Smooth muscle cell (in vitro differentiated cells): ENCODE results near the gene TSC22D1. TPM values are rescaled to one million over a fixed set of nuclear protein-coding genes. Genes with fewer than 3 reads are reported as not detected.
A peak's percentile ranks its signal among the peaks of the same experiment; 100 is the strongest.

Source experiments
- DNase-seq: peaks from one replicate; lab custom pipeline; 2025; ENCODE audit not compliant: unreplicated experiment; lab: John Stamatoyannopoulos, UW
- H2AFZ ChIP-seq: fragments of 200-600 bp; sonication (generic); 2 replicates; pipeline ENCODE4 v1.6.0; 2016; ENCODE audit warnings: antibody characterized with exemption, low read depth, mild to moderate bottlenecking
- H3F3A ChIP-seq: fragments of 200-600 bp; sonication (generic); 2 replicates; pipeline ENCODE4 v1.6.0; 2017; ENCODE audit warnings: antibody characterized with exemption, low read depth
- H3K27ac ChIP-seq: fragments of 200-600 bp; sonication (generic); 2 replicates; pipeline ENCODE4 v1.5.1; 2016; ENCODE audit warnings: low read depth, mild to moderate bottlenecking
- H3K27me3 ChIP-seq: fragments of 200-600 bp; sonication (generic); 2 replicates; pipeline ENCODE4 v1.6.1; 2016; ENCODE audit warnings: low read depth, mild to moderate bottlenecking
- H3K36me3 ChIP-seq: fragments of 200-600 bp; sonication (generic); 2 replicates; pipeline ENCODE4 v1.5.1; 2016; ENCODE audit warnings: low read depth
- H3K4me1 ChIP-seq: fragments of 200-600 bp; sonication (generic); 2 replicates; pipeline ENCODE4 v1.5.1; 2016; ENCODE audit warnings: low read depth
- H3K4me2 ChIP-seq: fragments of 200-600 bp; sonication (generic); 2 replicates; pipeline ENCODE4 v1.6.0; 2016; ENCODE audit warnings: mild to moderate bottlenecking
- H3K4me3 ChIP-seq: fragments of 200-600 bp; sonication (generic); 2 replicates; pipeline ENCODE4 v1.5.1; 2016; ENCODE audit warnings: mild to moderate bottlenecking
- H3K79me2 ChIP-seq: fragments of 200-600 bp; sonication (generic); 2 replicates; pipeline ENCODE4 v1.6.0; 2016; ENCODE audit warnings: low read depth, mild to moderate bottlenecking
- H3K9ac ChIP-seq: fragments of 200-600 bp; sonication (generic); 2 replicates; pipeline ENCODE4 v1.6.0; 2016; ENCODE audit warnings: low read depth
- H3K9me3 ChIP-seq: fragments of 200-600 bp; sonication (generic); replicated peaks from 2 replicates; pipeline ENCODE4 v1.5.1; 2016; ENCODE audit warnings: low read depth
- H4K20me1 ChIP-seq: fragments of 200-600 bp; sonication (generic); 2 replicates; pipeline ENCODE4 v1.6.0; 2016; ENCODE audit warnings: low read depth
- CTCF ChIP-seq: fragments of 200-600 bp; sonication (generic); IDR thresholded peaks from 2 replicates; pipeline ENCODE4 v1.5.1; 2017; ENCODE audit warnings: borderline replicate concordance, mild to moderate bottlenecking, antibody characterized with exemption; ENCODE audit not compliant: insufficient read depth, poor library complexity, severe bottlenecking
- WGBS: methylation state at CpG from one replicate; pipeline ENCODE4 v1.1.7; 2016; ENCODE audit warnings: low lambda C conversion rate; 5-methylcytosine and 5-hydroxymethylcytosine counted together
- polyA plus RNA-seq: library from polyadenylated mRNA; unstranded; fragments of >200 nt; fragmentation: Nextera tagmentation; extraction: Ambion mirVana; gene quantifications from 2 replicates; pipeline ENCODE4 v1.2.1, GENCODE V29; 2016
- total RNA-seq: library from RNA; depleted of rRNA; stranded (reverse); fragments of >200 nt; gene quantifications from 2 replicates; pipeline ENCODE4 v1.2.3, GENCODE V29; 2014

The TSC22D1 gene
- total and polyA plus RNA-seq, 2 experiments from 2014 or later, result 117 to 159 TPM

- WGBS, result 0% methylated on average over 37 of the region's 94 CpGs
- H3F3A ChIP-seq, result peaks cover 9% of the 10 kb centered on the region
Observed at GRCh38 chr13:44577236-44578066, 1.3 kb upstream of the TSC22D1 start.

GRCh38 chr13:44576351-44577235 is 463 bp upstream of the TSC22D1 start:
- peak overlapping the region; percentile 86 for H3K4me3 ChIP-seq
- no peaks in the 10 kb centered on the region for H3K9me3 ChIP-seq
- H3K4me2 ChIP-seq, result peak overlapping the region; percentile 95
- no peaks in the 10 kb centered on the region for H3K36me3 ChIP-seq
- H2AFZ ChIP-seq, result peak overlapping the region; percentile 96
- peak overlapping the region; percentile 94 for H3K27ac ChIP-seq
- DNase-seq, result peak; percentile 37
- peaks cover 43% of the 10 kb centered on the region for H4K20me1 ChIP-seq
- H3F3A ChIP-seq, result peaks cover 9% of the 10 kb centered on the region
- peaks cover 53% of the 10 kb centered on the region for H3K4me1 ChIP-seq
- TF ChIP-seq CTCF, result no peak
- peak overlapping the region; percentile 92 for H3K9ac ChIP-seq
- no peaks in the 10 kb centered on the region for H3K27me3 ChIP-seq
- under 1% methylated on average over 60 of the region's 111 CpGs for whole genome bisulfite sequencing
- peaks cover 37% of the 10 kb centered on the region for H3K79me2 ChIP-seq

More at GRCh38 chr13:44577236-44578066, 1.3 kb upstream of the TSC22D1 start:
- Histone ChIP-seq H3K4me1 (peaks cover 44% of the 10 kb centered on the region), H3K9ac (peak overlapping the region; percentile 92), H3K4me3 (peak overlapping the region; percentile 86), H3K9me3 (no peaks in the 10 kb centered on the region), H3K79me2 (peaks cover 28% of the 10 kb centered on the region), H4K20me1 (peaks cover 34% of the 10 kb centered on the region), H3K27ac (peak overlapping the region; percentile 94), H2AFZ (peak overlapping the region; percentile 96), H3K27me3 (no peaks in the 10 kb centered on the region), H3K36me3 (no peaks in the 10 kb centered on the region), H3K4me2 (peak overlapping the region; percentile 95)
- TF ChIP-seq CTCF, result no peak
- peak; percentile 97 for DNase-seq

- no peak for DNase-seq
- Histone ChIP-seq H3K4me1 (peaks cover 65% of the 10 kb centered on the region), H3K4me2 (peak overlapping the region; percentile 95), H3K79me2 (peaks cover 51% of the 10 kb centered on the region), H3K27ac (no peak overlapping the region), H3K27me3 (no peaks in the 10 kb centered on the region), H3K9me3 (no peaks in the 10 kb centered on the region), H3K4me3 (peak overlapping the region; percentile 86), H3F3A (peaks cover 9% of the 10 kb centered on the region), H3K36me3 (no peaks in the 10 kb centered on the region), H3K9ac (no peak overlapping the region), H4K20me1 (peaks cover 58% of the 10 kb centered on the region), H2AFZ (no peak overlapping the region)
- TF ChIP-seq CTCF, result no peak
- 97% methylated on average over 1 of the region's 1 CpG for WGBS
Observed at GRCh38 chr13:44575035-44575434, 1.1 kb downstream of the TSC22D1 start.
